Activated T-cell treated with anti-CD3 and anti-CD28 coated beads, Interleukin-2, amount 50 U/mL, for 72 hours (primary cell): ENCODE results near the gene PYGM. TPM values are rescaled to one million over a fixed set of nuclear protein-coding genes. Genes with fewer than 3 reads are reported as not detected.

Experiments
- ATAC-seq, 2 donors: fragments of 150-1000 bp; cut with Tn5 transposase; replicated peaks in 1 of 2; 2 replicates each; pipeline ENCODE4 v1.10.0; 2021; ENCODE audit warnings: moderate library complexity in 2 of 2, mild to moderate bottlenecking in 1 of 2
- DNase-seq, 2 donors: peaks; one replicate each; pipeline ENCODE4 v3.0.0; 2021 to 2022; ENCODE audit warnings: mixed read lengths in 1 of 2
- H3K27ac Mint-ChIP-seq: one replicate; pipeline ENCODE4 v1.8.0; 2022; ENCODE audit warnings: mild to moderate bottlenecking, moderate library complexity, mixed read lengths
- H3K27me3 Mint-ChIP-seq: one replicate; pipeline ENCODE4 v1.8.0; 2022; ENCODE audit warnings: low read depth, mixed read lengths
- H3K36me3 Mint-ChIP-seq, 2 donors: one replicate each; pipeline ENCODE4 v1.8.0; 2022; ENCODE audit warnings: mixed read lengths in 2 of 2, mild to moderate bottlenecking in 1 of 2; ENCODE audit not compliant: insufficient read depth in 2 of 2
- H3K4me1 Mint-ChIP-seq: one replicate; pipeline ENCODE4 v1.8.0; 2022; ENCODE audit warnings: low read depth, mixed read lengths
- H3K4me3 Mint-ChIP-seq, 2 donors: one replicate each; pipeline ENCODE4 v1.8.0; 2022; ENCODE audit warnings: mild to moderate bottlenecking in 2 of 2, mixed read lengths in 2 of 2, moderate library complexity in 2 of 2
- H3K9me3 Mint-ChIP-seq, 2 donors: one replicate each; pipeline ENCODE4 v1.8.0; 2022; ENCODE audit warnings: mixed read lengths in 2 of 2
- total RNA-seq, 2 donors: library from RNA; stranded (reverse); gene quantifications; one replicate each; pipeline ENCODE4 v1.2.3, GENCODE V29; 2022

PYGM gene
- 1 to 10 TPM; 4.0 to 4.5 TPM for total RNA-seq

DNA sequence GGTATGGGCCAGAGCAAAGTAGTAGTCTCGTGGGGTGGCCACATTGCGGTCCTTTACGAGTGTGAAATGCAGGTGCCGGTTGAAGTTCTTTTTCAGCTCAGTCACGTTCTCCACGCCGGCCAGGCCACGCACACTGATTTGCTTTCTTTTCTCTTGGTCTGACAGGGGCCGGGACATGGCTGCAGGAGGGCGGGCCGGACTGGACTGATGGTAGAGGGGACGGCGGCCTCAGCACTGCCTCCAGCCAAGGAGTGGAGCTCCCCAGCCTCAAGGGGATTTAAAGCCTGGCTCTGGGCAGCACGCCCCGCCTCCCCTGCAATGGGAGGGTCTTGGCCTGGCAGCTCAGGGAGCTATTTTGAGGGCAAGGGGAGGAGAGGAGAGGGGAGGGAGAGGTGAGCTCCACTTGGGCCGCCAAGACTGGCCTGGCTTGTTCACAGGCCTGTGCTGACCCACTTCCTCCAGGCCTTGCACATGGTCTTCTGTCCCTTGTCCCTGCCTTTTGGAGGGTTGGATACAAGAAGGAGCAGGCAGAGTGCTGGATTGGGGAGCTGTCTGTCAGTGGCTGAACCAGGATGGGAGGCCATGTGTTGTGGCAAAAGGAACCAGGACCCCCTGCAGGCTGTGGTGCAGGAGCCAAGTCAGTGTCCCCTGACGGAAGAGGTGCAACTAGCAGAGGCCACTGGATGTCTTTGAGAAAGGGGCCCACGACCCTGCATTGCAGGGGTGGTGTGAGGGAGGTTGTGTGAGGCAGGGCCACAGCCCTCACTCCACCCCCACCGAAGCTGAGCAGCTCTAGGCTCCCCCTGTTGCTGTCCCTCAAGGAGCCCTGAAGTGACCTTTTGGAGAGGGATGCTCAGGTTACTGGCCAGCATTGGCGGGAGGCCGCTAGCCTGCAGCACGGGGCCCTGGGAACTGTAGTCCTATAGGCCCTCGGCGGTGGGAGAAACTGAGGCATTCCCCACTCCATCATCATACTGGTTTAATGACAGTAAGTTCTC lies at the start of gene PYGM:
PYGM (minus strand) TSS at position 253 of the 998 bp plus-strand sequence; CDS start at position 177, 76 bp downstream.
- Mint-ChIP-seq H3K4me1 (peaks cover 45% of the 10 kb centered on the region), H3K27me3 (no peaks in the 10 kb centered on the region), H3K4me3 (peak within 1 kb of the TSS in 1 of 2 donors; percentile 20), H3K27ac (peak within 1 kb of the TSS; percentile 53), H3K9me3 (no peaks in the 10 kb centered on the region), H3K36me3 (peaks cover 4 to 12% of the 10 kb centered on the region in 2 donors)
- DNase-seq (no peak), ATAC-seq (peak; percentile 6 to 11)

GRCh38 chr11:64805481-64805880 lies 45.7 kb upstream of the PYGM start:
- no peak overlapping the region for H3K4me3 Mint-ChIP-seq
- H3K9me3 Mint-ChIP-seq = no peaks in the 10 kb centered on the region
- H3K27me3 Mint-ChIP-seq = no peaks in the 10 kb centered on the region
- H3K27ac Mint-ChIP-seq = no peak overlapping the region
- DNase-seq (no peak), ATAC-seq (no peak)
- H3K4me1 Mint-ChIP-seq = peaks cover 38% of the 10 kb centered on the region
- H3K36me3 Mint-ChIP-seq = peaks cover 2 to 6% of the 10 kb centered on the region in 2 donors

DNA sequence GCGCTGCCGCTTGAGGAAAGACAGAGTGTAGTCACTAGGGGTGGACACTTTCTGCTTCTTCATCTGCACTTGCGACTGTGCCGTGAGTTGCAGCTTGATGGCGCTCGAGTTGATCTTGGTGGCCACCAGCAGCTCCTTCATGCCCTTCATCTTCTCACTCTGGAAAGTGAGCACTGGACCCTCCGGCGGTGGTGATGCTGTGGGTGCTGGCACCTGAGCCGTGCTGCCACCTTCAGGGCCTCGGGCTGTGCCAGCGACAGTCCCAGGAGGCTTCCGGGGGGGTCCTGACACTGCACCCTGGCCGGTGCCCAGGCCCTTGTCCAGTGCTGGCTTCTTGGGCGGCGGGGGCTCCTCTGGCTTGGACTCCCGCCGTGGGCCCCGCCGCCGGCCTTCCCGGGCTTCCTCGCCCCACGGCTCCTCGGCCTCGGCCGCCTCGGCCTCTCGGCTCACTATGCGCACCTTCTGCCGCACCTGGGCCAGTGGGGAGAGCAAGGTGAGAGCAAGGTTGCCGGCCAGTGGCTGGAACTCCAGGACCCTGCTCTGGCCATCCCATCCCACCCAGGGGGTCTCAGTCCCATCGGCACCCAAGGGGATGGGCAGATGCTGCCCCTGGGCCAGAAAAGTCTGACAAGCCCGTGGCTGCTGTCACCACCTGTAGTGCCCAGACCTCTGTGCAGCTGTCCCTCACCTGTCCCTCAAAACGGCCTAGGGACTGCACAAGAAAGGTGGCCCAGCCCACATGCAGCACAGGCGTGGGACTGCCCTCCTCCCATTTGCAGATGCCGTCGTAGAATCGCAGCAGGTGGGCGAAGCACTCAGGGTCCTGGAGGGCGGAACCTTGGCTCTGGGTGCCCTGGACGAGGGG lies 44.8 kb upstream of the PYGM start:
- peak in 1 of 2 donors; percentile 20 for DNase-seq
- Mint-ChIP-seq H3K27ac (no peak overlapping the region), H3K36me3 (peaks cover 2 to 6% of the 10 kb centered on the region in 2 donors), H3K4me1 (peaks cover 32% of the 10 kb centered on the region), H3K4me3 (peak overlapping the region; percentile 86 to 93), H3K27me3 (no peaks in the 10 kb centered on the region), H3K9me3 (no peaks in the 10 kb centered on the region)
- no peak for ATAC-seq

DNA sequence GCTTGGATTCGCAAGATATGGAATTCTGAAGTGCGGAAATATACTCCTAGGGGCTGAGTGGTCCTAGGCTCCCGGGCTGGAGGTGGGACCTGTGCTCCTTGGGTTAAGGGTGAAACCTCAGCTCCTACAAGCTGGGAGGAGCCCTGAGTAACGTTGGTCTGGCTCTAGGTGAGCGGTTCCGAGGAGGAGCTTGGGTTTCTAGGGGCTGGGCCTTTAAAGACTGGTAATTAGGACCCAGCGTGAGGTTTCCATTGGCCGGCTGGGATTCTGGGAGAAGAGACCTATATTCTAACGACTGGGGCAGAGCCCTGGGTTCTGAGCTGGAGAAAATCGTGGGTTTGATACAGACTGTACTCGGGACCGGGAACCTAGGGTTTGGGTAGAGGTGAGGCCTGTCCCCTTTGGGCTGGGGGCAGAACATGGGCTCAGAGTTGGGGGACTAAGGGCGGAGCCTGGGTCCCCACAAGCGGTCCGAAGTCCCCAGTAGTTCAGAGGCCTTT lies 44.1 kb upstream of the PYGM start:
- Mint-ChIP-seq H3K27ac (peak overlapping the region; percentile 91), H3K4me3 (peak overlapping the region; percentile 86 to 93), H3K36me3 (peaks cover 2 to 6% of the 10 kb centered on the region in 2 donors), H3K27me3 (no peaks in the 10 kb centered on the region), H3K4me1 (peaks cover 27% of the 10 kb centered on the region), H3K9me3 (no peaks in the 10 kb centered on the region)
- DNase-seq = no peak
- no peak for ATAC-seq

- Mint-ChIP-seq H3K4me3 (peak within 1 kb of the TSS; percentile 86 to 93), H3K27me3 (no peaks in the 10 kb centered on the region), H3K9me3 (no peaks in the 10 kb centered on the region), H3K36me3 (peaks cover 2 to 8% of the 10 kb centered on the region in 2 donors), H3K4me1 (peaks cover 27% of the 10 kb centered on the region), H3K27ac (peak within 1 kb of the TSS; percentile 91)
- ATAC-seq (peak; percentile 91 to 93), DNase-seq (peak; percentile 93 to 95)
These were observed 43.5 kb upstream of the PYGM start, which contains the start of gene MAP4K2 for GRCh38 chr11:64803158-64803845. TSS of gene MAP4K2 (minus strand) at chr11:64803214. CDS start at chr11:64803149, 65 bp downstream.

- DNase-seq = no peak
These were observed 42.8 kb upstream of the PYGM start for GRCh38 chr11:64802370-64803157.

DNA sequence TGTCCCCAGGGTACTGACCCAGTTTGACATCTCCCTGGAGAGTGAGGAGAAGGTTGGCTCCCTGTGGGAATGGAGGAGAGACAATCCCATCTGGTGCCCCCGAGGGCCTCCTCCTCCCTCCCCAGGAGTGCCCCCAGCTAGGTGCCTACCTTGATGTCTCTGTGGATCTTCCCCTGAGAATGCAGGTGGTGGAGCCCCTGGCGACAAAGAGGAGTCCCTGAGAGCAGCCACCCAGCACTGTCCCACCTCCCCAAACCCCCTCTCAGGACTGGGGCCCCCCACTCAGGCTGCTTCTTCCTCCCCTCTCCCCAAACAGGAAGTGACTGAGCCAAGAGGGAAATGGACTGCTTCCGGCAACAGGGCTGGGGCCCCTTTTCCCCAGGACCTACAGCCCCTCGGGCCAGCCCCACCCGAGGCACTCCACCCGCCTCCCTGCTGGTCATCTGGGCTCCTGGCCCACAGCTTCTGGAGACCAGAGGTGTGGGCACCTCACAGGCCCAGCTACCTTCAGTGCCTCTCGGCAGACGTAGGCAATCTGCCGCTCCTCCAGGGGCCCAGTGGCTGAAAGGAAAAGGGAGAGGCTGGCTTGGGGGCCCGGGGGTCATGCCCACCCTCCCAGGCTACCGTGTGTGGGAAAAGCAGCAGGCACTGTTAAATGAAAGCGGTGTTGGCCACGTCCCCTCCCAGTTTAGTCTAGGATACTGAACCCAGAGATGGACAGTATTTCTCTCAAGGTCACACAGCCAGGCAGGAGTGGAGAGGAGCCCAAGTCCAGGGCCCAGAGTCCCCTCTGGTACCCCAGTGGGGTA lies 42.0 kb upstream of the PYGM start:
- H3K27me3 Mint-ChIP-seq = no peaks in the 10 kb centered on the region
- DNase-seq (peak in 1 of 2 donors; percentile 19), ATAC-seq (no peak)
- no peaks in the 10 kb centered on the region for H3K9me3 Mint-ChIP-seq
- peak overlapping the region; percentile 76 to 78 for H3K4me3 Mint-ChIP-seq
- H3K27ac Mint-ChIP-seq = no peak overlapping the region
- peaks cover 27% of the 10 kb centered on the region for H3K4me1 Mint-ChIP-seq
- peaks cover 2 to 5% of the 10 kb centered on the region in 2 donors for H3K36me3 Mint-ChIP-seq

More at GRCh38 chr11:64802370-64803157, 42.8 kb upstream of the PYGM start:
- H3K27ac Mint-ChIP-seq = no peak overlapping the region
- peaks cover 27% of the 10 kb centered on the region for H3K4me1 Mint-ChIP-seq
- H3K27me3 Mint-ChIP-seq = no peaks in the 10 kb centered on the region
- H3K36me3 Mint-ChIP-seq = peaks cover 2 to 6% of the 10 kb centered on the region in 2 donors
- no peak for ATAC-seq
- peak overlapping the region; percentile 76 to 78 for H3K4me3 Mint-ChIP-seq
- H3K9me3 Mint-ChIP-seq = no peaks in the 10 kb centered on the region

- H3K36me3 Mint-ChIP-seq = peaks cover 2 to 5% of the 10 kb centered on the region in 2 donors
- no peaks in the 10 kb centered on the region for H3K27me3 Mint-ChIP-seq
- ATAC-seq = no peak
- DNase-seq = no peak
- H3K4me1 Mint-ChIP-seq = peaks cover 27% of the 10 kb centered on the region
- no peaks in the 10 kb centered on the region for H3K9me3 Mint-ChIP-seq
- H3K27ac Mint-ChIP-seq = no peak overlapping the region
- H3K4me3 Mint-ChIP-seq = peak overlapping the region; percentile 76 to 78
These were observed 41.3 kb upstream of the PYGM start for GRCh38 chr11:64801158-64801464.

DNA sequence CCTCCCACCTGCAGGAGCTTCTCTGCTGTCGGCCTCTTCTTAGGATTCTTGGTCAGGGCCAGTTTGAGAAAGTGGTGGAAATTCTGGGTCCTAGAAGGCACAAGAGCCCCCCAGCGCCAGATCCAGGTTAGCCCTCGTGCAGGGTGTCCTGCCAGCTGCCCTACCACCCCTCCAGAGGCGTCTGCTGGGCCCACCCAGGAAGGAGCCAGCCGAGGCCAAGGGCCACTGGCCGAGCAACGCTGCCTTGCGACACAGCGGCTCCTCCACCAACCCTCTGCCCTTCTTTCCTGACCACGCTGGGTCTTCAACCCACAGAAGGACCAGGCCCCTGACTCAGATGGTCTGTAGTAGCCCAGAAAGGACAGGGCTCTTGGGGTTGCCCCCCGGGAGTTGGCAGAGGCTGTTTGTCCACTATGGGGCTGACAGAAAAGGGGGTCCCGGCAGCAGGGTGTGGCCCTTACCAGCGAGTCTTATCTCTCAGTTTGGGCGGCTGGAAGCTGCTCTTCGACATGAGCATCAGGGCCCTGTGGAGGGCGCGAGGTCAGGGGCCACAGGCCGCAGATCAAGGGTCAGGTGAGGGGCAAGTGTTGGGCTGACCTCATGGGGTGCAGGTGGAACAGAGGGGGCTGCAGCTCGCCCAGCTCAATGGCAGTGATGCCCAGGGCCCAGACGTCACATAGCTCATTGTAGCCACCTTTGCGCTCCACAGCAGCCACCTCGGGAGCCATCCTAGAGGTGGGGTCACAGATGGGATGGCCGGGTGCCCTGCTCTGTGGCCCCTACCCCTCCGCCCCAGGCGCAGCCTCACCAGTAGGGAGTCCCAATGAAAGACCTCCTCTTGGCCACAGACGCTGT lies 40.8 kb upstream of the PYGM start:
- DNase-seq (no peak), ATAC-seq (no peak)
- no peaks in the 10 kb centered on the region for H3K27me3 Mint-ChIP-seq
- peak overlapping the region in 1 of 2 donors; percentile 78 for H3K4me3 Mint-ChIP-seq
- H3K9me3 Mint-ChIP-seq = no peaks in the 10 kb centered on the region
- H3K36me3 Mint-ChIP-seq = peaks cover 2% of the 10 kb centered on the region in 2 donors
- no peak overlapping the region for H3K27ac Mint-ChIP-seq
- H3K4me1 Mint-ChIP-seq = peaks cover 27% of the 10 kb centered on the region

- ATAC-seq = no peak
- H3K9me3 Mint-ChIP-seq = no peaks in the 10 kb centered on the region
- H3K36me3 Mint-ChIP-seq = peaks cover 2% of the 10 kb centered on the region in 2 donors
- H3K4me1 Mint-ChIP-seq = peaks cover 31% of the 10 kb centered on the region
- DNase-seq = no peak
- H3K27me3 Mint-ChIP-seq = no peaks in the 10 kb centered on the region
- no peak overlapping the region for H3K4me3 Mint-ChIP-seq
- no peak overlapping the region for H3K27ac Mint-ChIP-seq
These were observed 40.0 kb upstream of the PYGM start for GRCh38 chr11:64799623-64800302.
